CD8-positive, alpha-beta memory T cell (primary cell): ENCODE data around the gene HECW1. TPM values are rescaled to one million over a fixed set of nuclear protein-coding genes. Genes with fewer than 3 reads are reported as not detected.
A peak's percentile ranks its signal among the peaks of the same experiment; 100 is the strongest.

Experiments used
- CTCF ChIA-PET: fragments of 350-600 bp; sonication (Branson Sonifier 250); formaldehyde crosslinking; loops from one replicate; lab custom pipeline; 2021; ENCODE audit warnings: antibody characterized with exemption; lab: Charles Lee
- POLR2A ChIA-PET: fragments of 350-600 bp; sonication (Branson Sonifier 250); formaldehyde crosslinking; loops from one replicate; lab custom pipeline; 2021; ENCODE audit warnings: antibody characterized with exemption; lab: Charles Lee
- DNase-seq, 5 donors: peaks; one replicate each; pipeline versions ENCODE4 v3.0.0 to v3.0.0-alpha.2; 2020 to 2022; ENCODE audit warnings: mixed read lengths in 1 of 5
- H3K27ac ChIP-seq: one replicate; pipeline ENCODE4 v1.7.0; 2013; ENCODE audit warnings: low read depth, mild to moderate bottlenecking, low read length, moderate library complexity
- H3K27me3 ChIP-seq: 2 replicates; pipeline ENCODE4 v1.7.0; 2013; ENCODE audit warnings: low read length, mild to moderate bottlenecking; ENCODE audit not compliant: insufficient read depth, poor library complexity, severe bottlenecking
- H3K36me3 ChIP-seq: 2 replicates; pipeline ENCODE4 v1.7.0; 2013; ENCODE audit warnings: mild to moderate bottlenecking, low read length, moderate library complexity; ENCODE audit not compliant: insufficient read depth
- H3K4me1 ChIP-seq: 2 replicates; pipeline ENCODE4 v1.7.0; 2013; ENCODE audit warnings: mild to moderate bottlenecking, low read length, moderate library complexity; ENCODE audit not compliant: insufficient read depth
- H3K4me3 ChIP-seq: 2 replicates; pipeline ENCODE4 v1.7.0; 2013; ENCODE audit warnings: mild to moderate bottlenecking, low read length
- H3K9me3 ChIP-seq: 2 replicates; pipeline ENCODE4 v1.7.0; 2013; ENCODE audit warnings: mild to moderate bottlenecking, low read length
- H3K27ac Mint-ChIP-seq, 8 donors: one replicate each; pipeline ENCODE4 v1.8.0; 2020 to 2021; ENCODE audit warnings: mixed read lengths in 8 of 8, mild to moderate bottlenecking in 6 of 8, inconsistent platforms in 3 of 8, moderate library complexity in 3 of 8
- H3K27me3 Mint-ChIP-seq, 2 donors: one replicate each; pipeline ENCODE4 v1.8.0; 2020 to 2021; ENCODE audit warnings: mixed read lengths in 2 of 2, mild to moderate bottlenecking in 1 of 2, moderate library complexity in 1 of 2
- H3K36me3 Mint-ChIP-seq, 3 donors: one replicate each; pipeline ENCODE4 v1.8.0; 2020 to 2021; ENCODE audit warnings: mixed read lengths in 3 of 3, inconsistent platforms in 1 of 3, mild to moderate bottlenecking in 1 of 3
- H3K4me1 Mint-ChIP-seq, 3 donors: one replicate each; pipeline ENCODE4 v1.8.0; 2020 to 2021; ENCODE audit warnings: mixed read lengths in 3 of 3, inconsistent platforms in 1 of 3, mild to moderate bottlenecking in 1 of 3
- H3K4me3 Mint-ChIP-seq, 7 donors: one replicate each; pipeline ENCODE4 v1.8.0; 2020 to 2021; ENCODE audit warnings: mixed read lengths in 7 of 7, mild to moderate bottlenecking in 6 of 7, moderate library complexity in 4 of 7, inconsistent platforms in 2 of 7
- H3K9me3 Mint-ChIP-seq, 5 donors: one replicate each; pipeline ENCODE4 v1.8.0; 2020 to 2022; ENCODE audit warnings: mixed read lengths in 5 of 5, mild to moderate bottlenecking in 3 of 5, moderate library complexity in 2 of 5, inconsistent platforms in 1 of 5
- polyA plus RNA-seq: library from polyadenylated mRNA; unstranded; fragments of 300-500 nt; fragmentation: Illumina TruSeq; gene quantifications from one replicate; pipeline ENCODE4 v1.2.3, GENCODE V29; 2021
- total RNA-seq, 2 experiments: library from RNA; stranded (reverse); gene quantifications; one replicate each; pipeline ENCODE4 v1.2.3, GENCODE V29; 2021

Gene HECW1
- total and polyA plus RNA-seq, 3 experiments from 2014 or later = not detected

GRCh38 chr7:43460733-43461348 lies 348.4 kb downstream of the HECW1 start:
- DNase-seq = no peak
- CTCF ChIA-PET = no interaction called here
- H3K4me3 ChIP-seq = no peak overlapping the region
- no peak overlapping the region for H3K4me3 Mint-ChIP-seq
- POLR2A ChIA-PET = no interaction called here
- no peaks in the 10 kb centered on the region for H3K9me3 Mint-ChIP-seq
- no peaks in the 10 kb centered on the region for H3K4me1 Mint-ChIP-seq
- H3K36me3 ChIP-seq = no peaks in the 10 kb centered on the region
- H3K9me3 ChIP-seq = no peaks in the 10 kb centered on the region
- H3K27ac Mint-ChIP-seq = no peak overlapping the region
- no peaks in the 10 kb centered on the region for H3K27me3 ChIP-seq
- H3K4me1 ChIP-seq = no peaks in the 10 kb centered on the region
- H3K27me3 Mint-ChIP-seq = peaks cover 7 to 14% of the 10 kb centered on the region in 2 donors
- H3K36me3 Mint-ChIP-seq = no peaks in the 10 kb centered on the region
- no peak overlapping the region for H3K27ac ChIP-seq

- no peaks in the 10 kb centered on the region for H3K4me1 Mint-ChIP-seq
- no peak overlapping the region for H3K4me3 Mint-ChIP-seq
- no peak overlapping the region for H3K27ac ChIP-seq
- no peak overlapping the region for H3K4me3 ChIP-seq
- no peak for DNase-seq
- H3K4me1 ChIP-seq = no peaks in the 10 kb centered on the region
- H3K27ac Mint-ChIP-seq = peak overlapping the region in 2 of 8 donors; percentile 61 to 77
- POLR2A ChIA-PET = no interaction called here
- H3K36me3 Mint-ChIP-seq = no peaks in the 10 kb centered on the region
- peaks cover 7 to 14% of the 10 kb centered on the region in 2 donors for H3K27me3 Mint-ChIP-seq
- no peaks in the 10 kb centered on the region for H3K9me3 Mint-ChIP-seq
- H3K36me3 ChIP-seq = no peaks in the 10 kb centered on the region
- CTCF ChIA-PET = no interaction called here
- no peaks in the 10 kb centered on the region for H3K9me3 ChIP-seq
- no peaks in the 10 kb centered on the region for H3K27me3 ChIP-seq
Measured at GRCh38 chr7:43461349-43462024, 349.0 kb downstream of the HECW1 start.

DNA sequence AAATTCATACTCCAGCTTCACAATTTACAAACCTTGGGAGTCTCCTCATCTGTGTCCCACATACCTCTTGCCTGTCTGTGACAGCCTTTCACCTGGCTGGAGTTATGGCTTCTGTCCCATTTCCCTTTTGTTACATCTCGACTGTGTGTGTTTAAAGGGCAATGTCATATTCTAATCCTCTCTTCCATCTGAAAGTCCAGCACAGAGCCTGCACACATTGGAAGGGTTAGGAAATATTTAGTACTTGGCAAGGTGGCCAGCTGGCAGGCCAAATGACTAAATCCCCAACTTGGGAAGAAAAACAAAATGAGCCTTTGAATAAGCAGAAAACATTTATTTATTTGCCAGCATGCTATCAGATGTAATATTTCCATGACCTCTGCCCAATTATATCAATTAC lies 350.4 kb downstream of the HECW1 start:
- no peak overlapping the region for H3K4me3 ChIP-seq
- H3K4me1 Mint-ChIP-seq = no peaks in the 10 kb centered on the region
- no peaks in the 10 kb centered on the region for H3K9me3 Mint-ChIP-seq
- POLR2A ChIA-PET = no interaction called here
- H3K4me3 Mint-ChIP-seq = no peak overlapping the region
- H3K27ac Mint-ChIP-seq = no peak overlapping the region
- CTCF ChIA-PET = no interaction called here
- H3K27me3 Mint-ChIP-seq = peaks cover 7 to 23% of the 10 kb centered on the region in 2 donors
- no peaks in the 10 kb centered on the region for H3K36me3 ChIP-seq
- no peaks in the 10 kb centered on the region for H3K9me3 ChIP-seq
- no peaks in the 10 kb centered on the region for H3K4me1 ChIP-seq
- DNase-seq = no peak
- no peaks in the 10 kb centered on the region for H3K27me3 ChIP-seq
- no peak overlapping the region for H3K27ac ChIP-seq
- H3K36me3 Mint-ChIP-seq = no peaks in the 10 kb centered on the region

GRCh38 chr7:43463401-43463980 lies 351.0 kb downstream of the HECW1 start:
- no peak overlapping the region for H3K27ac ChIP-seq
- H3K4me1 Mint-ChIP-seq = no peaks in the 10 kb centered on the region

GRCh38 chr7:43465581-43466554 lies 353.4 kb downstream of the HECW1 start:
- H3K9me3 Mint-ChIP-seq = no peaks in the 10 kb centered on the region

More at GRCh38 chr7:43463401-43463980, 351.0 kb downstream of the HECW1 start:
- ChIA-PET POLR2A (no interaction called here), CTCF (no interaction called here)
- Mint-ChIP-seq H3K4me3 (no peak overlapping the region), H3K27me3 (peaks cover 7 to 27% of the 10 kb centered on the region in 2 donors), H3K9me3 (no peaks in the 10 kb centered on the region), H3K27ac (no peak overlapping the region), H3K36me3 (no peaks in the 10 kb centered on the region)
- Histone ChIP-seq H3K27me3 (no peaks in the 10 kb centered on the region), H3K4me1 (no peaks in the 10 kb centered on the region), H3K36me3 (no peaks in the 10 kb centered on the region), H3K9me3 (no peaks in the 10 kb centered on the region), H3K4me3 (no peak overlapping the region)
- DNase-seq = no peak

DNA sequence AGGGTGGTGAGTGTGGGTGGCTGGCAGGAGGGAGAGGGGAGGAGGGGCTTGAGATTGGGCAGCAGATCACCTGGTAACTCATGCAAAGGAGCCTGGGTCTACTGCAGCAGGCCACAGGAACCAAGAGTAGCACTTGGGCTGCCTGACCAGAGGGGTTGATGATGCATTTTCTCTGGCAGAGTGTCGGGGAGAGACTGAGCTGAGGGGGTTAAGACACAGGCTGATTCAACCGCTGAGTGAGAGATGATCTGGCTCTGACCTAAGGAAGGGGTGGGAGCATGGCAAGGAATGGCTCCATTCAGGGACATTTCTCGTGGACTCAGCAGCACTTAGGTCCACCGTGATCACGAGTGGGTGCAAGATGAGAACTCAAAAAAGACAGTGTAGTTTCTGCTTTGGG lies 355.0 kb downstream of the HECW1 start:
- Mint-ChIP-seq H3K4me1 (no peaks in the 10 kb centered on the region), H3K9me3 (no peaks in the 10 kb centered on the region), H3K4me3 (no peak overlapping the region), H3K27me3 (peaks cover 7 to 38% of the 10 kb centered on the region in 2 donors), H3K27ac (no peak overlapping the region), H3K36me3 (no peaks in the 10 kb centered on the region)
- Histone ChIP-seq H3K9me3 (no peaks in the 10 kb centered on the region), H3K27ac (no peak overlapping the region), H3K4me3 (no peak overlapping the region), H3K27me3 (no peaks in the 10 kb centered on the region), H3K4me1 (no peaks in the 10 kb centered on the region), H3K36me3 (no peaks in the 10 kb centered on the region)
- ChIA-PET POLR2A (no interaction called here), CTCF (no interaction called here)
- no peak for DNase-seq

More at GRCh38 chr7:43465581-43466554, 353.4 kb downstream of the HECW1 start:
- no peaks in the 10 kb centered on the region for H3K36me3 Mint-ChIP-seq
- H3K36me3 ChIP-seq = no peaks in the 10 kb centered on the region
- no peaks in the 10 kb centered on the region for H3K4me1 Mint-ChIP-seq
- H3K4me3 ChIP-seq = no peak overlapping the region
- no peaks in the 10 kb centered on the region for H3K4me1 ChIP-seq
- no peak overlapping the region for H3K27ac ChIP-seq
- no peaks in the 10 kb centered on the region for H3K9me3 ChIP-seq
- ChIA-PET CTCF (interaction anchor here (0.9 kb wide), 1 partner anchor 11 kb away, joined by 3 read pairs; no protein-coding TSS in a partner anchor), POLR2A (no interaction called here)
- no peaks in the 10 kb centered on the region for H3K27me3 ChIP-seq
- no peak overlapping the region for H3K4me3 Mint-ChIP-seq
- peak overlapping the region in 1 of 8 donors; percentile 17 for H3K27ac Mint-ChIP-seq
- DNase-seq = no peak
- peaks cover 7 to 38% of the 10 kb centered on the region in 2 donors for H3K27me3 Mint-ChIP-seq

DNA sequence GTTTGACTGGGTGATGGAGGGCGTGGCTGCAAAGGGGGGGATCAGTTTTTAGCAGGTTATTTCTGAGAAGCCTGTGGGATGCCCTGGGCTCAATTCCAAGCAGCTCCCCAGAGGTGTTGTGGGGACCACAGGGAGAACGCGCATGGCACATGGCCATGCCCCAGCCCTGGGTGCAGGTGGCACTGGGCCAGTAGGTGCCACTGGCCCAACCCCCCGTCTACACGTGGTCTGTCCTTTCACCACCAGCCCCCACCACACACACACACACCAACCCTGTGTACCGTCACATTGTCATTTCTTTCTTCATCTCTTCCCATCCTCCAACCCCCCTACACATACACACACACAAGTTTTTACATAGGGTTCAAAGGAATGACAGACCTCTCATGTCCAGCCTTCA lies 355.4 kb downstream of the HECW1 start:
- H3K36me3 Mint-ChIP-seq = no peaks in the 10 kb centered on the region
- H3K27me3 ChIP-seq = no peaks in the 10 kb centered on the region
- no peaks in the 10 kb centered on the region for H3K9me3 ChIP-seq
- ChIA-PET POLR2A (no interaction called here), CTCF (no interaction called here)
- H3K9me3 Mint-ChIP-seq = no peaks in the 10 kb centered on the region
- H3K27ac Mint-ChIP-seq = no peak overlapping the region
- H3K4me3 ChIP-seq = no peak overlapping the region
- H3K27ac ChIP-seq = no peak overlapping the region
- H3K27me3 Mint-ChIP-seq = peaks cover 5 to 34% of the 10 kb centered on the region in 2 donors
- no peaks in the 10 kb centered on the region for H3K4me1 ChIP-seq
- no peak overlapping the region for H3K4me3 Mint-ChIP-seq
- no peaks in the 10 kb centered on the region for H3K36me3 ChIP-seq
- DNase-seq = no peak
- no peaks in the 10 kb centered on the region for H3K4me1 Mint-ChIP-seq
